Right atrium auricular region (tissue), 2 donors: Measurements from ENCODE around the gene C6orf118. TPM values are rescaled to one million over a fixed set of nuclear protein-coding genes. Genes with fewer than 3 reads are reported as not detected.

Experiments
- DNase-seq: peaks from one replicate; pipeline ENCODE4 v3.0.0-alpha.2; 2019; ENCODE audit warnings: low spot score
- H3K27ac ChIP-seq, 2 donors: fragments of 200-600 bp; sonication (generic); 1 replicate in 1 of 2; 2 replicates in 1 of 2; pipeline ENCODE4 v1.5.1; 2016 to 2019
- H3K27me3 ChIP-seq, 2 donors: fragments of 200-600 bp; sonication (generic); one replicate each; pipeline versions ENCODE4 v1.5.1 to v1.6.0; 2017 to 2019
- H3K36me3 ChIP-seq: fragments of 200-600 bp; sonication (generic); one replicate; pipeline ENCODE4 v1.5.1; 2016
- H3K4me1 ChIP-seq, 2 donors: fragments of 200-600 bp; sonication (generic); one replicate each; pipeline versions ENCODE4 v1.5.1 to v1.6.0; 2017 to 2019
- H3K4me3 ChIP-seq, 2 donors: fragments of 200-600 bp; sonication (generic); 1 replicate in 1 of 2; 2 replicates in 1 of 2; pipeline ENCODE4 v1.5.1; 2017 to 2019; ENCODE audit warnings: mild to moderate bottlenecking in 1 of 2, moderate library complexity in 1 of 2
- H3K9me3 ChIP-seq, 2 donors: fragments of 200-600 bp; sonication (generic); one replicate each; pipeline ENCODE4 v1.5.1; 2019
- total RNA-seq, 2 donors: library from RNA; depleted of rRNA; stranded (reverse); fragments of >200 nt; gene quantifications; one replicate each; pipeline ENCODE4 v1.1.0, GENCODE V29; 2016
- TF ChIP-seq, protein P1 (sequence below), 2 donors: fragments of 200-600 bp; sonication (generic); IDR thresholded peaks; one replicate each; pipeline ENCODE4 v1.5.1; 2019; ENCODE audit warnings: antibody characterized with exemption in 2 of 2

Gene C6orf118
- total RNA-seq, 2 donors from 2014 or later: not detected

DNA sequence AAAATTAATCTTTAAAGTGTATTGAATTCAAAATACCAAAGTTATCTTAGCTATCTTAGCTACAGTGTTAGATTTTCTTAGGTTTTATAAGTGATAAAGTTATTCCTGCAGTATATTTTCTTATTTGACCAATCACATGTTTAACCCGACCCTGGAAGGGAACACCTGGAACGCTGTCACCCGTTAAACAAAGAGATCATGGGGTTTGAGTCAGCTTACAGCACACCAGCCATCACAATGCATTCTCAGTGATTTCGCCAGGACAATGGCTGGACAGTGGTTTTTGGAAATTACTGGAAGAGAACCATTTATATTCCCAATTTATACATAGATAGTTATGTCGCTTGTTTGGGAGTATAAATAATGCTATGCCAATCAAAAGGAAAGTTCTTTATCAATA lies 10.5 kb downstream of the C6orf118 start:
- Histone ChIP-seq H3K4me1 (no peaks in the 10 kb centered on the region), H3K27me3 (no peaks in the 10 kb centered on the region), H3K27ac (no peak overlapping the region), H3K4me3 (no peak overlapping the region), H3K9me3 (no peaks in the 10 kb centered on the region), H3K36me3 (no peaks in the 10 kb centered on the region)
- TF ChIP-seq, protein P1, sequence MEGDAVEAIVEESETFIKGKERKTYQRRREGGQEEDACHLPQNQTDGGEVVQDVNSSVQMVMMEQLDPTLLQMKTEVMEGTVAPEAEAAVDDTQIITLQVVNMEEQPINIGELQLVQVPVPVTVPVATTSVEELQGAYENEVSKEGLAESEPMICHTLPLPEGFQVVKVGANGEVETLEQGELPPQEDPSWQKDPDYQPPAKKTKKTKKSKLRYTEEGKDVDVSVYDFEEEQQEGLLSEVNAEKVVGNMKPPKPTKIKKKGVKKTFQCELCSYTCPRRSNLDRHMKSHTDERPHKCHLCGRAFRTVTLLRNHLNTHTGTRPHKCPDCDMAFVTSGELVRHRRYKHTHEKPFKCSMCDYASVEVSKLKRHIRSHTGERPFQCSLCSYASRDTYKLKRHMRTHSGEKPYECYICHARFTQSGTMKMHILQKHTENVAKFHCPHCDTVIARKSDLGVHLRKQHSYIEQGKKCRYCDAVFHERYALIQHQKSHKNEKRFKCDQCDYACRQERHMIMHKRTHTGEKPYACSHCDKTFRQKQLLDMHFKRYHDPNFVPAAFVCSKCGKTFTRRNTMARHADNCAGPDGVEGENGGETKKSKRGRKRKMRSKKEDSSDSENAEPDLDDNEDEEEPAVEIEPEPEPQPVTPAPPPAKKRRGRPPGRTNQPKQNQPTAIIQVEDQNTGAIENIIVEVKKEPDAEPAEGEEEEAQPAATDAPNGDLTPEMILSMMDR (IDR thresholded peaks at IDR 0.05): no peak
- DNase-seq: no peak

DNA sequence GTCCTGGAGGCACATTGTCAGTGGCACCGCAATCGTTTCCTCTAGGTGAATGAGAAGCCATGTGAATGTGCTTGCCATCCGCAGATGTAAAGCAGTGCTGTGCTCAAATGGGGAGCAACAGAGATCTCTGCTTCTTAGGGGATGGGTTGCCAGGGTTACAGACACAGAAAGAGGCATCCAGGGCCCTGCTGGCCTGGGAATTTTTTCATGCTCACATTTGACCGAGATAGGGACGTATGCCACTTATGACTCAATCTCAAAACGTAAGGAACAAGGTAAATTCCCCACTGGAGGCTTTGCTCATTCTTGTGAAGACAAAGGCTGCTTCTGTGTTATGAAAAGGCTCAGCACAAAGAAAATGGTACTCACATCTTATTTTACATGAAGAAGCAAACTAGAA lies 11.0 kb downstream of the C6orf118 start:
- Histone ChIP-seq H3K4me3 (no peak overlapping the region), H3K36me3 (no peaks in the 10 kb centered on the region), H3K27me3 (no peaks in the 10 kb centered on the region), H3K9me3 (no peaks in the 10 kb centered on the region), H3K27ac (no peak overlapping the region), H3K4me1 (no peaks in the 10 kb centered on the region)
- no peak for DNase-seq
- TF ChIP-seq, protein P1 (IDR thresholded peaks at IDR 0.05): no peak

DNA sequence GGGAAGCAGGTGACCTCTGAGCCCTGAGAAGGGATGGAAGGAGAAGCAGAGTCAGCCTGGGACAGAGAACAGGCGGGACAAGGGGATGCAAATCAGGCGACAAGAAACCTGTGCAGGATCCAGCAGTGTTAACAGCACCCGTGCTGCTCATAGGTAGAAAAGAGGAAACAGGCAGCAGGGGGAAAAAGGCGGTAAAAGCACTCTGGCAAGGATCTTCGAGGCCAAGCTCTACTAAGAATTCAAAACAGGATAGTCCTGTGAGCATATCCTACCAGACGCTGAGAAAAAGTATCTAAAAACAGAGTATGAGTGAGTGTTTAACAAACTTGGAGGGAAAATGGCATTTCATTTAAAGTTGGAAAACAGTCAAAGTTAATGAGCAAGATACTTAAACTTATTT lies 16.7 kb downstream of the C6orf118 start:
- Histone ChIP-seq H3K27me3 (no peaks in the 10 kb centered on the region), H3K9me3 (no peaks in the 10 kb centered on the region), H3K27ac (no peak overlapping the region), H3K4me3 (no peak overlapping the region), H3K4me1 (no peaks in the 10 kb centered on the region), H3K36me3 (no peaks in the 10 kb centered on the region)
- TF ChIP-seq, protein P1 (IDR thresholded peaks at IDR 0.05): no peak
- DNase-seq: no peak

DNA sequence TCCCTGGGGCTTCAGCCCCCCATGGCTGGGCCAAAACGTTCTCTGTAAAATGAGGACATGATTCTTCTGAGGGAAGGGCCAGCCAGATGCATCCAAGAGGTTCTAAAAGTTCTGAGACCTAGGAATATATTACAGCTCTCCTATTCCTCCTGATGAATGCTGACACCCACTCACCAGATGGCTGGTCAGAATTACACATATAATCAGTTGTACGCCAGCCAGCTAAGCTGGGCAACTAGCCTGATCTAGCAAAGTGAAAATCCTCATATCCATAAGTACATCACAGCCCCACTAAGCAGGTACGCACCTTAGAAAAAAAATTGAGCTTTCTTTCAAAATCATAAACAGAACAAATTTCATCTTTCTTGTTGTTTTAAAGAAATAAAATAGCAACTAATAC lies 34.8 kb downstream of the C6orf118 start:
- Histone ChIP-seq H3K4me3 (no peak overlapping the region), H3K27me3 (no peaks in the 10 kb centered on the region), H3K4me1 (no peaks in the 10 kb centered on the region), H3K9me3 (no peaks in the 10 kb centered on the region), H3K36me3 (no peaks in the 10 kb centered on the region), H3K27ac (no peak overlapping the region)
- TF ChIP-seq, protein P1 (IDR thresholded peaks at IDR 0.05): no peak
- DNase-seq: no peak

GRCh38 chr6:165272585-165272984 lies 36.8 kb downstream of the C6orf118 start:
- TF ChIP-seq, protein P1 (IDR thresholded peaks at IDR 0.05): no peak
- no peak overlapping the region for H3K4me3 ChIP-seq
- no peaks in the 10 kb centered on the region for H3K4me1 ChIP-seq
- no peaks in the 10 kb centered on the region for H3K27me3 ChIP-seq
- H3K27ac ChIP-seq: no peak overlapping the region
- DNase-seq: no peak
- H3K36me3 ChIP-seq: no peaks in the 10 kb centered on the region
- H3K9me3 ChIP-seq: no peaks in the 10 kb centered on the region

- no peaks in the 10 kb centered on the region for H3K27me3 ChIP-seq
- no peaks in the 10 kb centered on the region for H3K36me3 ChIP-seq
- TF ChIP-seq, protein P1 (IDR thresholded peaks at IDR 0.05): no peak
These were observed 40.4 kb downstream of the C6orf118 start for GRCh38 chr6:165268987-165269386.

More at GRCh38 chr6:165268987-165269386, 40.4 kb downstream of the C6orf118 start:
- Histone ChIP-seq H3K4me3 (no peak overlapping the region), H3K9me3 (no peaks in the 10 kb centered on the region), H3K4me1 (no peaks in the 10 kb centered on the region), H3K27ac (no peak overlapping the region)
- DNase-seq: no peak
